T47D (cell line): ENCODE data around the gene EFCAB14.
A peak's percentile ranks its signal among the peaks of the same experiment; 100 is the strongest.

Source experiments
- DNase-seq, 2 experiments: peaks; one replicate each; pipeline versions ENCODE4 v3.0.0 to v3.0.0-alpha.2; 2011 to 2012; ENCODE audit warnings: low read depth in 1 of 2, low spot score in 1 of 2
- JUND ChIP-seq: IDR thresholded peaks from 2 replicates; pipeline ENCODE4 v1.6.1; 2012; ENCODE audit warnings: low read depth
- in situ Hi-C: cut with HindIII; loops from 2 replicates; pipeline ENCODE4 v1.10.0; 2016; ENCODE audit warnings: low sequenced_read_pairs, low pct_unique_long_range_greater_than_20kb

Gene EFCAB14

GRCh38 chr1:46650491-46650890 lies 68.4 kb downstream of the EFCAB14 start:
- TF ChIP-seq JUND: no peak
- in situ Hi-C loops: no loop called here
- DNase-seq: no peak

GRCh38 chr1:46649764-46650163 lies 69.2 kb downstream of the EFCAB14 start:
- no peak for TF ChIP-seq JUND
- no peak for DNase-seq
- in situ Hi-C loops: no loop called here

GRCh38 chr1:46647611-46648010 lies 71.3 kb downstream of the EFCAB14 start:
- TF ChIP-seq JUND: no peak
- no peak for DNase-seq
- in situ Hi-C loops: no loop called here

- DNase-seq: no peak
- no peak for TF ChIP-seq JUND
- in situ Hi-C loops: no loop called here
Observed at GRCh38 chr1:46646844-46647243, 72.1 kb downstream of the EFCAB14 start.

- in situ Hi-C loops: no loop called here
- no peak for TF ChIP-seq JUND
- no peak for DNase-seq
Observed at GRCh38 chr1:46646331-46646730, 72.6 kb downstream of the EFCAB14 start.

- TF ChIP-seq JUND: no peak
- DNase-seq: no peak
- in situ Hi-C loops: no loop called here
Observed at GRCh38 chr1:46645815-46646214, 73.1 kb downstream of the EFCAB14 start.

- in situ Hi-C loops: no loop called here
- DNase-seq: peak in 1 of 2 experiments; percentile 68
- no peak for TF ChIP-seq JUND
Observed at GRCh38 chr1:46643368-46643775, 75.5 kb downstream of the EFCAB14 start.

GRCh38 chr1:46642115-46642680 lies 76.7 kb downstream of the EFCAB14 start:
- DNase-seq: no peak
- in situ Hi-C loops: no loop called here
- TF ChIP-seq JUND: no peak

GRCh38 chr1:46639547-46639946 lies 79.4 kb downstream of the EFCAB14 start:
- in situ Hi-C loops: no loop called here
- TF ChIP-seq JUND: no peak
- no peak for DNase-seq

- no peak for DNase-seq
- in situ Hi-C loops: no loop called here
- TF ChIP-seq JUND: no peak
Observed at GRCh38 chr1:46638921-46639320, 80.0 kb downstream of the EFCAB14 start.

GRCh38 chr1:46637444-46638083 lies 81.3 kb downstream of the EFCAB14 start:
- in situ Hi-C loops: no loop called here
- TF ChIP-seq JUND: no peak
- no peak for DNase-seq

GRCh38 chr1:46635205-46635604 lies 83.7 kb downstream of the EFCAB14 start:
- no peak for DNase-seq
- no peak for TF ChIP-seq JUND
- in situ Hi-C loops: no loop called here

- TF ChIP-seq JUND: no peak
- in situ Hi-C loops: no loop called here
- DNase-seq: no peak
Observed at GRCh38 chr1:46630719-46631118, 88.2 kb downstream of the EFCAB14 start.
